HT-29 (cell line): ENCODE data around the gene PAPSS2. TPM values are rescaled to one million over a fixed set of nuclear protein-coding genes. Genes with fewer than 3 reads are reported as not detected.
"Not testable (repeated sequence)": the region's sequence is repeated elsewhere in the genome, so short reads cannot be mapped to it uniquely, and the experiment has no call there.

ENCODE experiments used
- DNase-seq: peaks from one replicate; pipeline ENCODE4 v3.0.0-alpha.2; 2015; ENCODE audit warnings: low spot score
- total RNA-seq: library from RNA; depleted of rRNA; stranded (reverse); fragments of >200 nt; shearing (Covaris generic); gene quantifications from 2 replicates; pipeline ENCODE4 v1.2.3, GENCODE V29; 2014; rRNA removed

The PAPSS2 gene
- total RNA-seq: 22.0 and 23.2 TPM in 2 replicates

DNA sequence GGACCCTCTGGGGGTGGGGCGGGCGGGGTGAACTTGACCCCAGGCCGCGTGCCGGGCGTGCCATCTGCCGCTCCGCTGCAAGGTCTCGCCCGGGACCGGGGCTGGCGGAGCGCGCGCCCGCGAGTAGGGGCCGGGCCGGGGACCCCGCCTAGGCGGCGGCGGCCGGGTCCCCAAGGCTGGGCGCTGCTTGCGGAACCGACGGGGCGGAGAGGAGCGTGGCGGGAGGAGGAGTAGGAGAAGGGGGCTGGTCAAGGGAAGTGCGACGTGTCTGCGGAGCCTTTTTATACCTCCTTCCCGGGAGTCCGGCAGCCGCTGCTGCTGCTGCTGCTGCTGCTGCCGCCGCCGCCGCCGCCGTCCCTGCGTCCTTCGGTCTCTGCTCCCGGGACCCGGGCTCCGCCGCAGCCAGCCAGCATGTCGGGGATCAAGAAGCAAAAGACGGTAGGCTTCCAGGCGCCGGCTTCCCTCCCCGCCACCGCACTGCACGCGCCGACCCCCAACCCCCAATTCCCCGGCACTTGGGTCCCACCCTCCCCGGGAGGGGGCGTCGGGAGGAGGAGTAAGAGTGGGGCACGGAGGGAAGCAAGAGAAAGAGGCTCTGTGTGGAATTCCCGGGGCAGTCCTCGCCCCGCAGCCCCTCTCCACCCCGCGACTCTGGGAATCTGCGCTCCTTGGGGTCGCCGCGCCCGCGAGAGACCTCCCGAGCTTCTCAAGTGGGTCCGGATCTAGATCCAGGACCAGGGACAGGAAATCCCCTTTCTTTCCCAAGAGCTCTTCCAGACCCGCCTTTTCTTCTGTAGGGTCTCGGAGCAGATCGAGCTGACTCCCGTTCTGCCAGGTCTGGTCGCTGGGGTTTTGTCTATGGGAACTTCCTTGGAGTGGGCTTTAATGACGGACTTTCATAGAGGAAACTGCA lies at the start of gene PAPSS2:
TSS of gene PAPSS2 (plus strand) at position 308 of the 913 bp plus-strand sequence. CDS start at position 412, 104 bp downstream.
- DNase-seq: peak; percentile 44

DNA sequence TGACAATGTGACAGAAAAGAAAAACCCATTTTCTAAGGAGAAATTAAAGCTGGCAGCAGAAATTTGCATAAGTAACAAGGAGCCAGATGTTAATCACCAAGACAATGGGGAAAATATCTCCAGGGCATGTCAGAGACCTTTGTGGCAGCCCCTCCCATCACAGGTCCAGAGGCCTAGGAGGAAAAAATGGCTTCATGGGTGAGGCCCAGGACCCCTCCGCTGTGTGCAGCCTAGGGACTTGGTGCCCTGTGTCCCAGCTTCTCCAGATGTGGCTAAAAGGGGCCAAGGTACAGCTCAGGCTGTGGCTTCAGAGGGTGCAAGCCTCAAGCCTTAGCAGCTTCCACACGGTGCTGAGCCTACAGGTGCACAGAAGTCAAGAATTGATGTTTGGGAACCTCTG lies 48.3 kb upstream of the PAPSS2 start:
- not testable (repeated sequence) for DNase-seq

DNA sequence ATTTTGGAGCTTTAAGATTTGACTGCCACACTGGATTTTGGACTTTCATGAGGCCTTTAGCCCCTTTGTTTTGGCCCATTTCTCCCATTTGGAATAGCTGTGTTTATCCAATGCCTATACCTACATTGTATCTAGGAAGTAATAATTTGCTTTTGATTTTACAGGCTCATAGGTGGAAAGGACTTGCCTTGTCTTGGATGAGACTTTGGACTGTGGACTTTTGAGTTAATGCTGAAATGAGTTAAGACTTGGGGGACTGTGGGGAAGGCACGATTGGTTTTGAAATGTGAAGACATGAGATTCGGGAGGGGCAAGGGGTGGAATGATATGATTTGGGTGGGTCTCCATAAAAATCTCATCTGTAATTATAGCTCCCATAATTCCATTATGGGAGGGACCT lies 47.6 kb upstream of the PAPSS2 start:
- no peak for DNase-seq

DNA sequence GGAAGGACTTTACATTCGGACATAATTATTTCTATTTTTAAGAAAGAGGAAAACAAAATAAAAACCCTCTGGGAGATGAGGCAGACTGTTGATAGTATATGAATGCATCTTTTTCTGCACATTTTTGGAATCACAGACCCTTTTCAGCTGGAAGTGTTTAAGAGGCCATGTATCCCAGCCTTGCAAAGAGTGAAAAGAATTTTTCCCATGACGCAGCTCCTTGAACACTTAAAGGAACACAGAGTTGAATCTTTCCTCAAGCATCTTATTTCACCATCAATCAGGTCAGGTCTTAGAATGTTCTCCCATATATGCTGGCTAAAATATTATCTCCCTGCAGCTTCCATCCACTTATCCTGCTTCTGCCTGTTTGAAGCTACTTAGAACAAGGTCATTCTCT lies 45.9 kb upstream of the PAPSS2 start:
- no peak for DNase-seq

DNA sequence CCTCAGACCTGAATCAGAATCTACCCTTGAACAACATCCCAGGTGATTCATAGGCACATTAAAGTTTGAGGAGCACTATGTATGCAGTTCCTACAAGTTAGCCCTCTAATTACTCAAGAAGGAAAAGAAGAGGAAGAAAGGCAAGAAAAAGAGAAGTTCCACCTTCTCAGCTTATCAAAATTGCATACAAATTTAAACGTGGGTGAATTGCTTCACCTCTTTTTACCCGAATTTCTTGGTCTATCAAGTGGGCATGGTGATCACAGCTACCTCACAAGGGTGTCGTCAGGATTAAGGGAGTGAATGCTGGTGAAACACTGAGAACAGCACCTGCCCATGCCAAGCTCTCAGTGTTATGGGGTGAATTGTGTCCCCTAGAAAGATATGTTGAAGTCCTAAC lies 43.8 kb upstream of the PAPSS2 start:
- no peak for DNase-seq

DNA sequence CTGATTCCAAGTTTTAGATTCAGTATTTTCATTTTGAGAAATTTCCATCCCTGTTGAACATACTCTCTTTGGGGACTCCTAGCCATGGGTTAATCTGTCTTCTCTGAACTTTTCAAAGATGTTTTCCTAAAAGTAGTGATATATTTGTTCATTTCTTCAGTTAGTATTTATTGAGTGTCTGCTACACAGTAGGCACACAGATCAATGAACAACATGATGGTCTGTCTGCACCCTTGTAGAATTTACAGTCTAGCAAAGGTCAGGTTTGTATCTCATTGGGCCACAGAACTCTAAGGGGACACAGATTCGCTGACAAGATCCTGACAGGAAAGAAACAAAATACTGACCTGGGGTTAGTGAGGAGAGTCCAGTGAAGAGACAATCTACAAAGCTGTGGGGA lies 42.2 kb upstream of the PAPSS2 start:
- DNase-seq: no peak

DNA sequence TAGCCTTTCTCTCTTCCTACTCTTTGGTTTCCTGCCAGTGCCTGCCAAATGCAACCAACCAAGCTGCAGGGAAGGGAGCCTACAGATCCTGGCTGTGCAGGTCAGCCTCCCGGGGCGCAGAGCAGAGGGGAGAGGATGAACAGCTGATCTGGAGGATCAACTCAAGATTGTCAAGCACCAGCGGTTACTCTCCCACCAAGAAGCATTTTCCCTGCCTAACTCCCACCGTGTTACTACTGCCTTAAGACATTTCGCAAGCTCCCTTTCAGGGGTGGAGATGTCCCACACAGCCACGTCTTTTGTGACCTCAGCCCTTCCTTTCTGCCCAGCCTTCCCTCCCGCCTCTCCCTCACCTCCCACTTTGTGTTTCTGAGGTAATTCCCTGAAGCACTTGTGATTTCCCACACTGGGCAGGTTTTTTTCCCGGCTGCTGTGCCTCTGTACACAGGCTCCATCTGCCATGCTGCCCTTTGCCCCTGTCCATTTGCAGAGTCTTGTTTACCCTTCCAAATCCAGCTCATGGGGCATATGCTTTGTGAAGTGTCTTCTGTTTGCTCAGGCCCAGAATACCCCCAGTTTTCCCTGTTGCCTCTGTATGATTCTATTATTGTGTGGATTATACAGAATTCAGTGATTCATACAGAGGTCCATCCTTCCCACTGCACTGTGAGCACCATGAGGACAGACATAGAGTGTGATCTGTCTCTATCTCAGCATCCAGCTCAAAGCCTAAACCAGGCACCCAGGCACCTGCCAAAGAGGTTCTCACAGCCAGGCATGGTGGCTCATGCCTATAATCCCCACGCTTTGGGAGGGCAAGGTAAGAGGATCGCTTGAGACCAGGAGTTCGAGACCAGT lies 40.9 kb upstream of the PAPSS2 start:
- DNase-seq: peak; percentile 54

DNA sequence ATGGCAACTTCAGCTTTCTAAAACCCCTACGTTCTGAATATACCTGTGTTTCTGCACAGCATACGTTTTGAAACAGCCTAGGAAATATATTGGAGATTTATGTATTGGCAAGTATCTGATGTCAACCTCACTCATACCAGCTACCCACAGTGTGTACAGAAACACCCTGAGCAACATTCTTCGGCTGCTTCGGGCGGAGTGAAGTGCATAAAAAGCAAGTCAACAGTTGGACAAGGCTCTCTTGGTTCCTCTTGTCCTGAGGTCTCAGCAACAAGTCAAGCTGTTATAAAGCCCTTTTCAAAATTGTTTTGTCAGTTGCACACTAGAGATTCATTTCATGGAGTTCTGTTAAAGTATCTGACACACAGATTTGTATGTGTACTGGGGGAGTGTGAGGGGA lies 40.0 kb upstream of the PAPSS2 start:
- DNase-seq: peak; percentile 71

DNA sequence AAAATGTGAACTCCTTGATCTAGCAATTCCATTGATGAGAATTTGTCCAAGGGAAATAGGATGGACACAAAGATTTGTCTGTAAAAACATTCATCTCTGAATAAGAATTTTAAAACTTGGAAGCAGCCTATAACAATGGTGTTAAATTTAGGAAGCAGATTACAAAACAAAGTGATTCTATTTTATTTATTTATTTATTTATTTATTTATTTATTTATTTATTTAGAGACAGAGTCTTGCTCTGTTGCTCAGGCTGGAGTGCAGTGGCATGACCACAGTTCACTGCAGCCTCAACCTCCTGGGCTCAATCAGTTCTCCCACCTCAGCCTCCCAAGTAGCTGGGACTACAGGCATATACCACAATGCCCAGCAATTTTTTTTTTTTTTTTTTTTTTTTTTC lies 38.2 kb upstream of the PAPSS2 start:
- not testable (repeated sequence) for DNase-seq

DNA sequence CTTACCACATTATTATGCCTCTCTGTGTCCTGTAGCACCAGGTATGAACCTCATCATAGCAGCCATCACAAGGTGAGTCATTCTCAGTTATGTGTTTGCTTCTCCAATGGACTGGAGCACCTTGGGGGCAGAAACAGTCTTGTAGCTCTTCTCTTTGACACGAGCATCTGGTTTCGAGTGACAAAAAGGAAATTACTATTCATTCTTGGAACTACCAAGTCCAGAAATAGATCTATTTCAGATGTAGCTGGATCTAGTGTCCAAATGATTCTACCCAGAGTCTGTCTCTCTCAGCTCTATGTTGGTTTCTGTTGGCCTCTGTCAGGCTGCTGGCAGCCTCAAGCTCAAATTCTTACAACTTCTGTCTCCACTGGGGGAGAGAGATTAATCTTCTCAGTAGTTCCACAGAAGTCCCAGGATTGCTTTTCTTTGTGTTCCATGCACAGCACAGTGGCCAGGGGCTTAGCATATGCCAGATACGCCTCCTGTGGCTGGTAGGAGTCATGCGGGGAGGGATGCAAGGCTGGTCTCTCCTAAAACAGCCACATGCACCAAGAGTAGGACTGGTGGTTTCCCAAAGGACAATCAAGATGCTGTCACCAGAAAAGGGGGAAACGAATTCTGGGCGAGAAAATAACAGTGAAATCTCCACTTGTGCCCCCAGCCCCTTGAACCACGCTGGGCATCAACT lies 37.2 kb upstream of the PAPSS2 start:
- no peak for DNase-seq

DNA sequence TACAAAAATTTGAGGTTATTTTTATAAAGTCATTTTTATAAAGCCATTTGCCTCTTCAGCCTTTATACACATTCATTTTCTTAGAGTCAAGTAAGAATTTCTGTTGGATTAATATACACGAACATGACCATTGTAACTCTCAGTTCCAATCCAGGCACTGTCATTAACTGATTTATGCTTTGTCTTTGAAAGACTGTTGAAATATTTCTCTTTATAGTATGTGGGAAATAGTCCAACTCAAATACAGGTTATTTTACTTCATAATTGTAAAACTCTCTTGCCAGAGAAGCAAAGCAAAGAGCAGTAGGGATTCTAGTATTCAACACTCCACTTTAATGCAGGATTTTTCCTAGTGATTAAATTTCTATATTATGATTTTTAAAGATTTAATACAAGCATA lies 36.5 kb upstream of the PAPSS2 start:
- no peak for DNase-seq

DNA sequence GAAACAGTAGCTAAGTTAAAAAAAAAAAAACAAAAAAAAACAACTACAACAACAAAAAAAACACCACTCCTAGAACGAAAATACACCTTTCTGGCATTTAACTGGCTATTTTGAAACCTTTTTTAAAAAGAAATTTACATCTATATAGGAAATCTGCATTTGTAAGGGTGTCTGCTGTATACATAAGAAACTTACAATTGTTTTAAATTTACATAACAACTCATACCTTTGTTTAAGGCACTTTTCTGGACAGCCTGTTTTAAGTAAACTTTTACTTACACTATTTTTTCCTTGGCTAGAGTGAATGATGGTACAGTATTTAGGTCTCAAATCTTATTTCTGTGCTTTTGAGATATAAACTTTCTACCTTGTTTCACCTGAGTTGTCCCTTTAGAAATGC lies 34.0 kb upstream of the PAPSS2 start:
- no peak for DNase-seq

DNA sequence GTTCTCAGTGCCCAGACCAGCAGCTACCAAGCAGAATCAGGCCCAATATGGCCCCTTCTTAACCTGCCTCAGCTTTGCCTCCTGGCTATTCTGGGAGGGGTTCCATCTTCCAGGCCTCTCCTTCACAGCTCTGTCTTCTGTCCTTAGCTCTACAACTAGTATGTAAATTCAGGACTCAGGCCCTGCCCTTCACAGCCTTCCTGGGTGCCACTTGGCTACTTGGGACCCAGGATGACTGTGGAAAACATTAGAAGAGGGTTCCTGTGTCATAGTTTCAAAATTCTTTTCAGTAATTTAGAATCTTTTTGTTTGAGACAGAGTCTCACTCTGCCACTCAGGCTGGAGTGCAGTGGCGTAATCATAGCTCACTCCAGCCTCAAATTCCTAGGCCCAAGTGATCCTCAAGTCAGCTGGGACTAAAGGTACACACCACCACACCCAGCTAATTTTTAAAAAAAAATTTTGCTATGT lies 33.2 kb upstream of the PAPSS2 start:
- DNase-seq: no peak

DNA sequence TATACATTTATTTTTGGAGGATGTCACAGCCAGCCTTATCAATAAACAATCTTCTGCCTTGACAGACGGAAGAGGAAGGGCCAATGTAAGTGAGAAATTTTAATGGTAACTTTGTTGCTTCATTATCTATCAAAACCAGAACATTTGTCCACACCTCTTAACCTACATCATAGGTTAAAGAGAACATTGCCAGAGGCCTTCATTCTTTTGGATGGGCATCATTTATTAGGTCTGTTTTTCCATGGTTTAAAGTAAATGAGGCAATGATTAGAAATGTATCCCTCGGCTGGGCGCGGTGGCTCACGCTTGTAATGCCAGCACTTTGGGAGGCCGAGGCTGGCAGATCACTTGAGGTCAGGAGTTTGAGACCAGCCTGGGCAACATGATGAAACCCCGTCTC lies 29.5 kb upstream of the PAPSS2 start:
- no peak for DNase-seq

DNA sequence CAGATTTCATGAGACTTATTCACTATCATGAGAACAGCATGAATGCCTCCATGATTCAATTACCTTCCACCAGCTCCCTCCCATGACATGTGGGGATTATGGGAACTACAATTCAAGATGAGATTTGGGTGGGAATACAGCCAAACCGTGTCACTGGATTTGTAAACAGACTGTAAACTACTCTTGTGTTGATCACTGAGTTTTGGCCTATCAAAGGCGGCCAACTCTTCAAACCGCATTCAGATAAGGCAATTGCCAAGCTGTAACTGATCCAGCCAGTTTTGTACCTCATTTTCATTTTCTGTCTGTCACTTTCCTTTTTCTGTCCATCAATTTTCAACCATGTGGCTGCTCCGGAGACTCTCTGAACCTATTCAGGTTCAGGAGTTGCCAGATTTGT lies 27.2 kb upstream of the PAPSS2 start:
- DNase-seq: no peak

DNA sequence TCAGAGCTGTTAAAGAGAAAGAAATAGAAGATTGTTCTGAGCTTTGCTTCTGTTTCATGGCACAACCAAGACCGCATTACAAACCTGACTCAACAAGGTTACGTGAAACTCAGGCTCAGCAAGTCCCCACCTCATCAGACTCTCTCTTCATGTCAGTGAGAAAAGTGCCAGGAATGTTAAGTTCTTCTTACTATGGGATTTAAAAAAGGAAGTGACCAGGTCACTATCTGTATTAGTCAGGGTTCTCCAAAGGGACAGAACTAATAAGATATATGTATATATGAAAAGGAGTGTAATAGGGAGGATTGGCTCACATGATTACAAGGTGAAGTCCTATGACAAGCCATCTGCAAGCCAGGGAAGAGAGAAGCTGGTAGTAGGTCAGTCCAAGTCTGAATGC lies 25.4 kb upstream of the PAPSS2 start:
- no peak for DNase-seq

DNA sequence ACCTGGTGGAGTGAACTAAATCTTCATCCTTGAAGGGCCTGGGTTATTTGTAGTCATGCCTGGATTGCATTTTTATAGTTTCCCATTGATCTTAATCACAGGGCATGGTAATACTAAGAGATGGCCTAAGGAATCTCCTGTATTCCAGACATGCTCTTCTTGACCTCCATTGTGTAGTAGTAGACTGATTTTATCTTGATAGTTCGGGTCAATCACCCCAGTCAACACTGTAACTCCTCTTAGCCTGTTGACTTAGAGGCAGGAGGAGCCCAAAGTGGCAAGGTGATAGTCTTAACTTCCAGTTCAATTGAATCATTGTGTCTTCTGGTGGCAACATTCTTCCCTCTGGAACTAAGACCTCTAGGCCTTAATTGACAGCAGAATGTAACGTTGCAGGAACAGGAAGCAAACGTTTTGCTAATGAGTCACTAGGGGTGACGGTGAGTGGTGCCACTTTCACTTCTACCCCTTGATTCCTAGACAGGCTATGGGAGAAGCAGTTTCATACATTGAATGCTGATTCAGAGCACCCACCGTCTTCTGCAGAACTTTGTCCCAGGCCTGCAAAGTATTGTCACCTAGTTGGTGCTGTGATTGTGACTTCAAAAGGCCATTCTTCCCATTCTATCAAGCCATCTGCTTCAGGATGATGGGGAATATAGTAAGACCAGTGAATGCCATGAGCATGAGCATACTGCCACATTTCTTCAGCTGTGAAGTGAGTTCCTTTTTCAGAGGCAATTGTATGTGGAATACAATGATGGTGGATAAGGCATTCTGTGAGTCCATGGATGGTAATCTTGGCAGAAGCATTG lies 24.0 kb upstream of the PAPSS2 start:
- DNase-seq: peak; percentile 86

DNA sequence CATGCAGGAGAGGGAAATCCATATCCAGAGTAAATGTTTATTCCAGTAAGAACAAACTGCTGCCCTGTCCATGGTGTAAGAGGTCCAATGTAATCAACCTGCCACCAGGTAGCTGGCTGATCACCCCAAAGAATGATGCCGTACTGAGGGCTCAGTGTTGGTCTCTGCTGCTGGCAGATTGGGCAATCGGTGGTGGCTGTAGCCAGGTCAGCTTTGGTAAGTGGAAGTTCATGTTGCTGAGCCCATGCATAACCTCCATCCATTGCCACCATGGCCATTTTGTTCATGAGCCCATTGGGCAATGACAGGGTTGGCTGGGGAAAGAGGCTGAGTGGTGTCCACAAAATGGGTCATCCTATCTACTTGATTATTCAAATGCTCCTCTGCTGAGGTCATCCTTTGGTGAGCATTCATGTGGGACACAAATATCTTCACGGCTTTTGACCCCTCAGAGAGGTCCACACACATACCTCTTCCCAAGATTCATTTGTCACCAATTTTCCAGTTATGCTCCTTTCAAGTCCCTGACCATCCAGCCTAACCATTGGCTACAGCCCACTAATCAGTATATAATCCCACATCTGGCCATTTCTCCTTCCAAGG lies 23.3 kb upstream of the PAPSS2 start:
- no peak for DNase-seq

DNA sequence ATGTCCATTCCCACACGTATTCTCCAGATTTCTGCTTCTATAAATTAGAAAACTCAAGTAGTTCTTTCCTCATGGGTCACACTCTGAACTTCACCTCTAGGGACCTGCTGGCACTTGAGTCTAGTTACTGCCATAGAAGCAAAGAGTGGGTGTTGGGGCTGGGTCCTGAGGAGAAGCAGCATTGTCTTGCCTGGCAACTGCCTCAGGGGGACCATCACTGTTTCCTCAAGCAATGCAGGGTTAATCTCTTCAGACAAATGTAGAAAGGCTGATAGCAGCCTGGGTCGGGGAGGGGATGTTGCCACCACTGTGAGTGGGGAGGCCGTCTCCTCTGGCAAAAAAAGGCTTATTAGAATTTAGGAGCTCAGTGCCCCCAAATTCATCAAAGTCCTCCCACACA lies 20.2 kb upstream of the PAPSS2 start:
- no peak for DNase-seq

DNA sequence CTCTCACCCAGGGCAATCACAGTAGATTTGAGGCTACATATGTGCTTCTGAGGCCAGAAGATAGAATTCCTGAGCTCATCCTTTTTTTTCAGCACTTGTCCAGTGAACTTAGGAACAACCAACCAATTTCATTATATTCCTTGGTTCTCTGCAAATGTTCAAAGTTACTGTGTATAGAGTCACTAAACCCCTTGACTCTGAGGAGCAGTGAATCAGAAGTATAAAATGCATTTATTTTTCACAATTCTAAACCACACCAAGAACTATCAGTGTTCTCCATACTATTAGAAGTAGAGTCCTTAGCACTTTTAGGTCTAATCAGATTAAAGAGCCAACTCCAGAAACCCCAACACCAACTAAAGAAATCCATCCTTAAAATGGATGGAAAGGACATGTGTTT lies 19.6 kb upstream of the PAPSS2 start:
- no peak for DNase-seq

DNA sequence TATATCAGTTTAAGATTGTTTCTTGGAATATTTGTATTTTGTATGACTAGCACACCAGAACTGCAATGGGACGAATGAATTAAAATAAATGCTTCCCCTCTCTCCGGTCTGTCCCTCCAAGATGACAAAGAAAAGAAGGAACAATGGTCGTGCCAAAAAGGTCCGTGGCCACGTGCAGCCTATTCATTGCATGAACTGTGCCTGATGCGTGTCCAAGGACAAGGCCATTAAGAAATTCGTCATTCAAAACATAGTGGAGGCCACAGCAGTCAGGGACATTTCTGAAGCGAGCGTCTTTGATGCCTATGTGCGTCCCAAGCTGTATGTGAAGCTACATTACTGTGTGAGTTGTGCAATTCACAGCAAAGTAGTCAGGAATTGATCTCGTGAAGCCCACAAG lies 17.2 kb upstream of the PAPSS2 start:
- DNase-seq: no peak
